ENCODE measurements around the gene PLEKHG1. TPM values are rescaled to one million over a fixed set of nuclear protein-coding genes. Genes with fewer than 3 reads are reported as not detected.

The PLEKHG1 gene
- total and polyA plus RNA-seq, 12 donors: 2.1 to 14.5 (median 7.6) TPM

GRCh38 chr6:150622941-150623874, 23.5 kb downstream of the PLEKHG1 start:
- no peaks in the 10 kb centered on the region for H3K36me3 ChIP-seq (replicated peaks in 1 of 2)
- H3K27ac ChIP-seq: no peak overlapping the region
- intact Hi-C loops (cut with DNase I): no loop called here
- WGBS, 4 donors: 81 to 87% (median 83%) methylated on average over 18 of the region's 18 CpGs
- no peaks in the 10 kb centered on the region for H3K9me3 ChIP-seq (replicated peaks in 1 of 3)
- peak in 1 of 7 donors; percentile 16 for DNase-seq
- H3K4me1 ChIP-seq (replicated peaks in 1 of 2): peaks cover 0 to 9% of the 10 kb centered on the region in 2 donors
- H3K27me3 ChIP-seq: no peaks in the 10 kb centered on the region
- no peak for TF ChIP-seq CTCF (IDR thresholded peaks at IDR 0.05)
- no peak for TF ChIP-seq POLR2A (IDR thresholded peaks at IDR 0.05)
- no peak overlapping the region for H3K4me3 ChIP-seq

DNA sequence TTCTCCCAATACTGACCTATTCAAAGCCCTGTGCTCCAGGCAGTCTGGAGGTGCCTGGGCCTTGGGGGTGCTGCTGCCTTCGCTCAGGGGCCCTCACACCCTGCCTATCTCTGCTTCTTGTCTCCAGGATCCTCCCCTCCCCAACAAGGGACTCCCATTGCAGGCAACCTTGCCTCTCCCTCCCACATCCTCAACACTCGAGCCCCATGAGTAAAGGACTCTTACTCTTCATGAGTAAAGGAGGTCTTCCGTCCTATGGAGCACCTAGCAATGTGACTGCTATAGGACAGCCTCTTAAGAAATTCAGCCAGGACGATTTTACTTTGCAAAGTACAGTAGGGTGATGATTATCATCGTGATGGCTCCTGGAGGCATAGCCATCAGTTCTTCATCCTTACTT, 24.5 kb downstream of the PLEKHG1 start:
- Histone ChIP-seq H3K4me3 (no peak overlapping the region), H3K4me1 (replicated peaks in 1 of 2) (peaks cover 0 to 9% of the 10 kb centered on the region in 2 donors), H3K27me3 (no peaks in the 10 kb centered on the region), H3K9me3 (replicated peaks in 1 of 3) (no peaks in the 10 kb centered on the region), H3K27ac (no peak overlapping the region), H3K36me3 (replicated peaks in 1 of 2) (no peaks in the 10 kb centered on the region)
- DNase-seq: no peak
- WGBS, 4 donors: 73 to 82% (median 77%) methylated on average over 5 of the region's 5 CpGs
- intact Hi-C loops (cut with DNase I): no loop called here
- TF ChIP-seq POLR2A (IDR thresholded peaks at IDR 0.05): no peak
- TF ChIP-seq CTCF (IDR thresholded peaks at IDR 0.05): no peak

GRCh38 chr6:150625927-150626326, 26.2 kb downstream of the PLEKHG1 start:
- no peaks in the 10 kb centered on the region for H3K9me3 ChIP-seq (replicated peaks in 1 of 3)
- DNase-seq: no peak
- peaks cover 0 to 9% of the 10 kb centered on the region in 2 donors for H3K4me1 ChIP-seq (replicated peaks in 1 of 2)
- H3K36me3 ChIP-seq (replicated peaks in 1 of 2): no peaks in the 10 kb centered on the region
- 82 to 95% (median 91%) methylated on average over 4 of the region's 4 CpGs for WGBS, 4 donors
- H3K27me3 ChIP-seq: no peaks in the 10 kb centered on the region
- TF ChIP-seq CTCF (IDR thresholded peaks at IDR 0.05) (no peak), POLR2A (IDR thresholded peaks at IDR 0.05) (no peak)
- H3K27ac ChIP-seq: no peak overlapping the region
- H3K4me3 ChIP-seq: no peak overlapping the region
- intact Hi-C loops (cut with DNase I): no loop called here

DNA sequence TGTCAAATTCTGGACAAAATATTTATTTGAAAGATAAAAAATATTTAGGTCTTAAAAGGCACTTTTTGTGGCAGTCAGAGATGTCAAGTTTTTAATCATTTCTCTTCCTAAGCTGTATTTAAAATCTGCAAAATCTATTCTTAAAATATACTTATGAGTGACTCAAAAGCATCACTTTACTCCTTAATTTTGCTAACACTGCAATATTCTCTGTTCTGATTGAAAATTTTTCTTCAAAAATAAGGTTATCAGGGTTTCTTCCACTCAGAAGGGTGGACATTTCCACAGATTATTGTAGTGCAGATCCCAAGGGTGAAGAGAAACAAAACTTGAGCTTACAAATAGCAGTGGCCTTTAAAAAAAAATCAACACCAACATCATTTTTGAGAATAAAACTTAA, 27.5 kb downstream of the PLEKHG1 start:
- Histone ChIP-seq H3K4me3 (no peak overlapping the region), H3K27ac (no peak overlapping the region), H3K36me3 (replicated peaks in 1 of 2) (no peaks in the 10 kb centered on the region), H3K9me3 (replicated peaks in 1 of 3) (no peaks in the 10 kb centered on the region), H3K27me3 (no peaks in the 10 kb centered on the region), H3K4me1 (replicated peaks in 1 of 2) (peaks cover 0 to 9% of the 10 kb centered on the region in 2 donors)
- DNase-seq: no peak
- intact Hi-C loops (cut with DNase I): no loop called here
- TF ChIP-seq POLR2A (IDR thresholded peaks at IDR 0.05): no peak
- no peak for TF ChIP-seq CTCF (IDR thresholded peaks at IDR 0.05)
